Stomach (tissue), 4 donors: ENCODE results near the gene STK32C.

ENCODE experiments used
- EP300 ChIP-seq: sonication (generic); formaldehyde crosslinking; IDR thresholded peaks from one replicate; pipeline ENCODE4 v1.6.1; 2017; ENCODE audit warnings: antibody characterized with exemption
- POLR2A ChIP-seq, 4 donors: fragments of 450-650 bp; IDR thresholded peaks; one replicate each; pipeline ENCODE4 v1.6.1; 2016; ENCODE audit warnings: antibody characterized with exemption in 4 of 4, control low read depth in 2 of 4, mild to moderate bottlenecking in 1 of 4, moderate library complexity in 1 of 4
- POLR2AphosphoS5 ChIP-seq, 3 donors: sonication (generic); formaldehyde crosslinking; IDR thresholded peaks; one replicate each; pipeline ENCODE4 v1.6.1; 2016; ENCODE audit warnings: antibody characterized with exemption in 3 of 3
- TF ChIP-seq, protein P1 (sequence below), 7 experiments: fragments of 450-650 bp in 4 of 7; fragments of 200-600 bp in 3 of 7; sonication (generic) in 3 of 7; IDR thresholded peaks; one replicate each; pipeline ENCODE4 v1.5.1; 2016 to 2019; ENCODE audit warnings: antibody characterized with exemption in 7 of 7, control low read depth in 2 of 7, mild to moderate bottlenecking in 1 of 7

DNA sequence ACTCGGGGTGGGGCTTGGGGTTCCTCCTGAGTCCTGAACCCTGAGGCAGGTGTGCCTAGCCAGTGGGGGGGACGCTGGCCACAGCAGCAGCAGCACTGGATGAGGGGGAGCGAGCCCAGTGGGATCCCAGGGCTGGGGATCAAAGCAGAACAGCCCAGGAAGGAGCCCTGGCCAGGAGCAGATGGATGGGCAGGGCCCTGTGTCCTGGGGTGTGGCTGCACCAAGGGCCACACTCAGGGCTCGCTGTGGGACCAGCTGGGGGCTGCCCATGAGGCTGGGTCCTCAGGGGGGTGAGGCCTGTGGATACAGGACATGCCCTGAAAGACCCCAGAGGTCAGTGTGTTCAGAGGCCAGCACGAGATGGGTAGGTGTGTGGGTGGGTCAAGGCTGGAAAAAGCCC, 50.9 kb downstream of the STK32C start:
- TF ChIP-seq, protein P1, sequence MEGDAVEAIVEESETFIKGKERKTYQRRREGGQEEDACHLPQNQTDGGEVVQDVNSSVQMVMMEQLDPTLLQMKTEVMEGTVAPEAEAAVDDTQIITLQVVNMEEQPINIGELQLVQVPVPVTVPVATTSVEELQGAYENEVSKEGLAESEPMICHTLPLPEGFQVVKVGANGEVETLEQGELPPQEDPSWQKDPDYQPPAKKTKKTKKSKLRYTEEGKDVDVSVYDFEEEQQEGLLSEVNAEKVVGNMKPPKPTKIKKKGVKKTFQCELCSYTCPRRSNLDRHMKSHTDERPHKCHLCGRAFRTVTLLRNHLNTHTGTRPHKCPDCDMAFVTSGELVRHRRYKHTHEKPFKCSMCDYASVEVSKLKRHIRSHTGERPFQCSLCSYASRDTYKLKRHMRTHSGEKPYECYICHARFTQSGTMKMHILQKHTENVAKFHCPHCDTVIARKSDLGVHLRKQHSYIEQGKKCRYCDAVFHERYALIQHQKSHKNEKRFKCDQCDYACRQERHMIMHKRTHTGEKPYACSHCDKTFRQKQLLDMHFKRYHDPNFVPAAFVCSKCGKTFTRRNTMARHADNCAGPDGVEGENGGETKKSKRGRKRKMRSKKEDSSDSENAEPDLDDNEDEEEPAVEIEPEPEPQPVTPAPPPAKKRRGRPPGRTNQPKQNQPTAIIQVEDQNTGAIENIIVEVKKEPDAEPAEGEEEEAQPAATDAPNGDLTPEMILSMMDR (IDR thresholded peaks at IDR 0.05) = no peak
- no peak for TF ChIP-seq POLR2A (IDR thresholded peaks at IDR 0.05)
- no peak for TF ChIP-seq POLR2AphosphoS5 (IDR thresholded peaks at IDR 0.05)
- no peak for TF ChIP-seq EP300
